KG1 (cell line): Measurements from ENCODE around the gene FBP1.
"Not testable (repeated sequence)": the region's sequence is repeated elsewhere in the genome, so short reads cannot be mapped to it uniquely, and the experiment has no call there.

ENCODE experiments used
- DNase-seq: peaks from one replicate; lab custom pipeline; 2025; lab: John Stamatoyannopoulos, UW

The FBP1 gene

DNA sequence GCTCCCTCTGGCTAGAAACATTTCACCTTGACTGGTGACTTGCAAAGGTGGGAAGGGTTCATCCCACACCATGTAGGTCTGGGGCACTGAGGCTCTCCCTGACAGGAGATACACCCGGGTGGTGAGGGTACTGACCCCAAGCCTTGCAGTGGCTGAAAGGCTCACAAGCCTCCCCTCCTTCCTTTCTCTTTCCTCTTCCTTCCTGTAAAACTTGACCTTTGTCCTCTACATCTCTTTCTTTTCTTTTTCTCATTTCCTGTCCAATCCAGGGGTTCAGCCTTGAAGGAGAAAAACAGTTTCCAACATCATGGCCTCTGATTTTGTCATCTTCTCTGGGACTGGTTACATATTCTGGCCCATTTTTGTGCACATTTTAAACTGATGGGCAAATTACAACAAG, 62.3 kb downstream of the FBP1 start:
- no peak for DNase-seq

DNA sequence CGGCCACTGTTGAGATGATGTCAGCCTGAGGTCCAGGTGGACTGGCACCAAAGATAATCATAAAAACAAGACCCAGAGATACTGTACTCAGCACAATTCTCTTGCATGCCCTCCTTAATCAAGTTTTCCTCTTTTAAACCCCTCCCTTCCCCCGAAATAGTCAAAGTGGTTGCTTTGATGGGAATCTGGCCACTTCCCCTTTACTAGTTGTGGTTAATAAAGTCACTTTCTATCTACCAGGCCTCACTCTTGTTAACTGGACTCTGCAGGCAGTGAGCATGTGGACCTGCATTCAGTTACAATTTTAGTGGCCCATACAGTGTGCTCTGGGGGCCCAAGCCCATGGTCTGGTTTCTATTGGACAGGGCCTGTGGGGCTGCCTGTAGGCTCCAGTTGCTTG, 63.2 kb downstream of the FBP1 start:
- DNase-seq, result no peak

DNA sequence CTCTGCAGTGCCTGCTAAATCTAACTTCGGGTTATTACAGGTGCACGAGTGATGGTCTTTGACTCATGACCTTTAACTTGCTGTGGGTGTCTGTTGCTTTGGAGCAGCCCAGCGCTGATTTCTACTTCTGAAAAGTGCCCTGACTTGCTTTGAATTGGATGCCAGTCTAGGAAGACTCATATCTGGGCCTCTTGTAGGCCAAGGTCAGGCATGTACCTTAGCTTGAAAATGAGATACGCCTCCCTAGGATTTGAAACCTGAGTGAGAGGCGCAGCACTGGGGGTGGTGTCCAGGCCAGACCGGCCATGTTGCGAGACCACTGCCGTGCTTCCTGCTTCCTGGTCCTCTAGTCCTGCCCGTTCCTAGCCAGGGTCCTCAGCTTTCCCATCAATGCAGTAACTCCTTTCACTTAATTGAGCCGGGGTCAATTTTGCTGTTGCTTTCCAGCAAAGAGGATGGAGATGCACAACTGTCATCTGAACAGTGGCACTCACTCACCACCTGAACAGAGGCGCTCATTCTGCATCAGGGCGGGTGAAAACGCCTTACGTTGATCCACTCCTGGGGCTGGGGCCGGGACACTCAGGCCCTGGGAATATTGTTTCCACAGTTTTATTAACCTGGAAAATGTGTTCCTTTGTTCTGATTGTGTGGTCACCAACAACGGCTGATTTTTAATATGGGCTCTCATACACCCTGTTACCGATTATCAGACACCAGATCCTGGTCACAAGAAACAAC, 70.2 kb downstream of the FBP1 start:
- DNase-seq, result no peak

DNA sequence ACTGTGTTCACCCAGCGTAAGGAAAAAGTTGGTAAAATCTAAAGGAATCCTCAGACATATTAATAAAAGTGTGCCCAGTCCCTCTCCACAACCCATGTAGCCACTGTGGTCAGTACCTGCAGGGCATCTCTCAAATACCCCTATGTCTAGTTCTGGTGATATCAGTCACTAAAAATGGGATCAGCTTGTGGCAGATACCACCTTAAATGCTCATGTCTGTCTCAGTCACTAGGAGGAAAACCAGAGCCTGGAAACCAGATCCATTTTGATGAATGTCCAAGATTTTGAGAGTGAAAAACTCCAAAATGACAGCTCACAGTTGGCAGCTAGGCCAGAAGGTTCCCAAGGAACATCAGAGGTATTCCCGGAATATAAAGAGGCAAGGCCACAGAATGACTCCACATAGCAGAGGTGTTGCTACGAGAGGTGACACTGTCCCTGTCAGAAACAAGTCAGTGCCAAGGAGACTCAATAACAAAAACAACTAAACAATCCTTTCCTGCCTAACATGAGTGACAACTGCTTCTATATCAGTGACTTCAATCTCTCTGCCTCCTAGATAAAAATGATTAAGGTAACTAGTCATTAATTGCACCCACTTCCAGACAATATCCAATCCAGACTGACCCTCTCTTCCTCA, 70.9 kb downstream of the FBP1 start:
- DNase-seq, result no peak

DNA sequence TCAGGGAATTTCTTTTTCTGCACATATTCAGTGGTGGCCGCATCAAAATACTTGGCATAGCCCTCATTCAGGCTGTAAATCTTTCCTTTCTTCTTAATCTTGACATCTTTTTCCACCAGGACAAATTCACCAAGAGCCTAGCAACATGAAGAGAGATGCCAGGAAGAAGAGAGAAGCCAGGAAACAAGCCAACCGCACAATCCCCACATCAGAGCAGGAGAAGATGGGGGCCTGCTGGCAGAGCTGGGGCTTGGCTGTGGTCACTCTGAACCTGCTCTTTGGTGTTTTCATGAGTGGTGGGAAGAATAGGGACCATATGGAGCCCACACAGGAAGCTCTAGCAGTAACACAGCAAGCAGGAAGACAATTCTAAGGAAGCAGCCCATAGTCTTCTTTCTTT, 72.0 kb downstream of the FBP1 start:
- no peak for DNase-seq

DNA sequence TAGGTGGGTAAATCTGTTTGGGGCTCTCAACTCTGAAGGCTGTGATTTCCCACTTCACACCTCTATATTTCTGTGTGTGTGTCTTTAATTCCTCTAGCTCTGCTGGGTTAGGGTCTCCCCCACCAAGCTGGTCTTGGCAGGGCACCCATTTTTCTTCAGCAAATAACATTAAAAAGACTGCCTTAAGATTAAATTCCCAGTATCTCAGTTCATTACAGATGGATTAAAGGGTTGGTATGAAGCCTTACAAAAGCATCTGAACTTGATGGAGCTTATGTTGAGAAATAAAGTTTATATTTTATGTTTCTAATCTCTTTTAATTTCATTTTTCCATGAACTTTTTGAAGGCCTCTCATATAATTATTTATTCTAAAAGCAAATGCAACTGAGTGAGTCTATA, 72.8 kb downstream of the FBP1 start:
- DNase-seq, result no peak

DNA sequence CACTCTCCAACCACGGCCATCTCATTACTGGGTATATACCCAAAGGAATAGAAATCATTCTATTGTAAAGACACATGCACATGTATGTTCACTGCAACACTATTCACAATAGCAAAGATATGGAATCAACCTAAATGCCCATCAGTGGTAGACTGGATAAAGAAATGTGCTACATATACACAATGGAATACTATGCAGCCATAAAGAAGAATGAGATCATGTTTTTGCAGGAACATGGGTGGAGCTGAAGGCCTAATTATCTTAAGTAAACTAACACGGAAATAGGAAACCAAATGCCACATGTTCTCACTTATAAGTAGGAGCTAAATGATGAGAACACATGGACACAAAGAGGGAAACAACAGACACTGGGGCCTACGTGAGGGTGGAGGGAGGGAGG, 75.0 kb downstream of the FBP1 start:
- DNase-seq, result not testable (repeated sequence)

DNA sequence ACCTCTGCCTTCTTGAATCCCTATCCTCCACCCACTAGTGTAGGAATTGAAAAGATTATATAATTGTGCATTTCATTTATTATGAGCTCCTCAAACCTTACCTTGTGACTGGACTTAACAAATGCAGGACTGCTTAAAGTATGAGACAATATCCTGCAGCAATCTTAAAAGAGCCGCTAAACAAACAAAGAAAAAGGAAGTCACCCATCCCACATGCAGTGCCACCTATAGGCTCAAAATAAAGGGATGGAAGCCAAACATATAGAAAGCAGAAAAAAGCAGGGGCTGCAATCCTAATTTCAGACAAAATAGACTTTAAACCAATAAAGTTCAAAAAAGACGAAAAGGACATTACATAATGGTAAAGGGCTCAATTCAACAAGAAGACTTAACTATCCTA, 75.8 kb downstream of the FBP1 start:
- no peak for DNase-seq

GRCh38 chr9:94560237-94560636, 79.1 kb downstream of the FBP1 start:
- no peak for DNase-seq

GRCh38 chr9:94557376-94557775, 81.9 kb downstream of the FBP1 start:
- DNase-seq, result no peak

DNA sequence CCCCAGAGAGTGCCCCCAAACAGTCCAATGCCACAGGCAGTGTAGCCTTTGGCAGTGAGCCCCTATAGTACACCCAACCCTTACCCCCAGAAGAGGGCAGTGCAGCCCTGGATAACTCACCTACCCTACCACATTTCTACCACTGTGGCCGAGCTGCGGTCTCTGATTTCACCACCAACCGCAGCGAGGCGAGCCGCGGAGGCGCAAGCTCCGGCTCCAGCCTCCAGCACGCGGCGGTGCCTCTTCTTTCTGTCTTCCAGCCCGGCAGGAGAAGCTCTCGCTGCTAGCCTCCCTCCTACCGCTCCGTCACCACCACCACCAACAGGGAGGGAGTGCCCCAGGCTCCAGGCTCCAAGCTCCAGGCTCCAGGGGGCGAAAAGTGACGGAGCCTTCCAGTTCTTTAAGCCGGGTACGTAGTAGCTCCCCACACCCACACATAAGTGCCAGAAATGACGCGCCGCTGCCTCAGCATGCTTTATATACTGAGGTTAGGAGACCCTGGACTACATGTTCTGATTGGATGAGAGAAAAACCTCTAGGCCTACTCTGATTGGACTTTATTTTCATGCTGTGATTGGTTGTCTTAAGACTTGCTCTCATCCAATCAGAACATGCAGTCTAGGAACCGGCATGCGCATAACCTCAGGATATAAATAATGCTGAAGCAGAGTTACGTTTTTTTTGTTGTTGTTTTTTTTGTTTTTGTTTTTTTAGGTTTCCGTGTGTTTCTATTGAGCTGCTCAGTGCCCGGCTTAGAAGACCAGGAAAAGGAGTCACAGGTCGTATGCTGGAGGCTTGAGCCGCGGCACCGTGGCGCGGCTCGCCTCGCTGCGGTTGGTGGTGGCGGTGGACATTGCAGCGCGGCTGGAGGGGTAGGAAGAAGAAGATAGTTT, 84.6 kb downstream of the FBP1 start, which contains the start of gene PCAT7:
Gene PCAT7 (plus strand): TSS at position 645 of the 893 bp plus-strand sequence.
- DNase-seq, result peak; percentile 64

DNA sequence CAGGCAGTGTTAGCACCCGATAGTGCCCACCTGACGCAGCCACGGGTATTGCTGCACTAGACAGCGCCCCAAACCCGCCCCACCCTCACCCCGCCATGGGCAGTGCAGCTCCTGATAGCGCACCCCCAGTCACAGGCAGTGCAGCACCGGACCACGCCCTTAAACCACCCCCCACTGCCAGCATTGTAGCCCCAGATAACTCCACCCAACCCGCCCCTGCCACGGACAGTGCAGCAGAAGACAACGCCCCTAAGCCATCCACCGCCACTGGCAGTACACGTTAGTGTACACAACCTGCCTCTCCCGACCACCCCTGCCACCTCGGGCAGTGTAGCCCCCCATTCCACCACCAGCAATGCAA, 85.3 kb downstream of the FBP1 start:
- DNase-seq, result no peak
